Tibial nerve (tissue), 4 donors: Measurements from ENCODE around the gene CCDC39.

Source experiments
- CTCF ChIP-seq, 5 experiments: fragments of 200-600 bp in 3 of 5; fragments of 450-650 bp in 2 of 5; sonication (generic) in 3 of 5; IDR thresholded peaks; one replicate each; pipeline ENCODE4 v1.5.1; 2016 to 2019; ENCODE audit warnings: antibody characterized with exemption in 5 of 5, mild to moderate bottlenecking in 3 of 5, moderate library complexity in 2 of 5
- EP300 ChIP-seq, 2 donors: sonication (generic); formaldehyde crosslinking; IDR thresholded peaks; one replicate each; pipeline ENCODE4 v1.6.1; 2017; ENCODE audit warnings: antibody characterized with exemption in 2 of 2, mild to moderate bottlenecking in 1 of 2
- POLR2A ChIP-seq, 2 donors: fragments of 450-650 bp; IDR thresholded peaks; one replicate each; pipeline ENCODE4 v1.6.1; 2017; ENCODE audit warnings: antibody characterized with exemption in 2 of 2, mild to moderate bottlenecking in 2 of 2, moderate library complexity in 2 of 2

DNA sequence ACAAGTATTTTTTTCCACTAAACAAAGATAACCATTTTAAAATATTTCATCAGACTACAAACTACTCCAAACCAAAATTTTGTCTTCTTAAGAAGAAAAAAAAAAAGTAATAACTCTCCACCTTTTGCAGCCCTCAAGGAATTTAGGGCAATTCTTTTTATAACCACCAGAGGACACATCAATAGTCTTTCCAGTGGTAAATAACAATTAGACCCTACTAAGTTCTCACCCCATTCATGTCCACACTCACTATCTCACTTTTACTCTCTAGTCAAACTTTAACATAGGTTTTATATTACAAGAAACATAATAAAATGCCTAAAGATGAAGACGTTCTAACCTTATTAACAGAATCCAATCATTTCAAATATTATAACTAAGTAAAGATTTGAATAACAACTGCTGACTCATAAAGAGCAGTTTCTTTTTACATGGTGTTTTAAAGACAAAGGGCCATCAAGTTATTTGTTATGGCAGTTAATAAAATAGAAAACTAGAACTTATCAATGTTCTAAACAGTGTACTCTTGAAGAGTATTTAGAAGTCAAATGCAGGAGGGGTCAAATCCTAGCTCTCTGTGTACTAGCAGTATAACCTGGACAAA, 33.0 kb downstream of the CCDC39 start:
- TF ChIP-seq CTCF (IDR thresholded peaks at IDR 0.05) (peak in 1 of 5 experiments; percentile 32), POLR2A (IDR thresholded peaks at IDR 0.05) (no peak), EP300 (IDR thresholded peaks at IDR 0.05) (no peak)
